GM19025 (cell line): Measurements from ENCODE around the gene VPS25.
"Not testable (repeated sequence)": the region's sequence is repeated elsewhere in the genome, so short reads cannot be mapped to it uniquely, and the experiment has no call there.

Experiments
- ATAC-seq: cut with Tn5 transposase; IDR thresholded peaks from one replicate; pipeline ENCODE4 v1.9.1; 2021; ENCODE audit warnings: mild to moderate bottlenecking, low read depth, moderate library complexity; ENCODE audit not compliant: unreplicated experiment

The VPS25 gene

DNA sequence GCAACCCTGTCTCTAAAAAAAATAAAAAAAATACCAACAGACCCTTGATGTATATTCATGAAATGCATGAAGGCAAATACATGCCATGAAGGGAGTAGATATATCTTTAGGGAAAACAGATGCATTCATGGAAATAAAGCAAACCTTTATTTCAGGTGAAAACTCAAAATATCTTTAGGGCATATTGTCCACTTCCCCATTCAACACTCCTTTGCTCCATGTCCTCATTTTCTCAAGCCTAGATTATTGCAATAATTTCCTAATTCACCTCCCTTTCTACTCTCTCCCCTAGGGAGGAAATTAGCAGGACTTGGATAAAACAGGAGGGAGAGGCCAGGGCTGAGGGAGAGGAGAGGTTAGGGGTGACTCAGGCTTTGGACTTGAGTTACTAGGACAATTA is 5.7 kb upstream of the VPS25 start:
- no peak for ATAC-seq

DNA sequence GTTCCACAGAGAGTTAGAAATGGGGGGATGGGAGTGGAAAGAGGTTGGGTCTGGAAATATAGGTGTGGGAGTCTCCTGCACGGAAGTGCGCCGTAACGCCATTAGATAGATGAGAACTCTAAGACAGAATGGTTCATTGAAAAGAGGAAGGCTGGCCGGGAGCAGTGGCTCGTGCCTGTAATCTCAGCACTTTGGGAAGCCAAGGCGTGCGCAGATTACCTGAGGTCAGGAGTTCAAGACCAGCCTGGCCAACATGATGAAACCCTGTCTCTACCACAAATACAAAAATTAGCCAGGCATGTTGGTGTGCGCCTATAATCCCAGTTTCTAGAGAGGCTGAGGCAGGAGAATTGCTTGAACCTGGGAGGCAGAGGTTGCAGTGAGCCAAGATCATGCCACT is 5.2 kb upstream of the VPS25 start:
- ATAC-seq: not testable (repeated sequence)

DNA sequence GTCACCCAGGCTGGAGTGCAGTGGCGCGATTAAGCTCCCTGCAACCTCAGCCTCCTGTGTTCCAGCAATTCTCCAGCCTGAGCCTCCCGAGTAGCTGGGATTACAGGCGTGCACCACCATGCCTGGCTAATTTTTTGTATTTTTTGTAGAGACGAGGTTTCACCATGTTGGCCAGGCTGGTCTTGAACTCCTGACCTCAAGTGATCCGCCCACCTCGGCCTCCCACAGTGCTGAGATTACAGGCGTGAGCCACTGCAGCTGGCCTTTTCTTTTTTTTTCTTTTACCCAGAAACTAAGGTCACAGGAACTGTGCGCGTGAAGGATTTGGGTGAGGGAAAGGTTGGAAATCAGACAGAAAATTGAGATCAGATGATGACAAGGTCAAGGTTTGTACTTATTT is 3.3 kb upstream of the VPS25 start:
- not testable (repeated sequence) for ATAC-seq

DNA sequence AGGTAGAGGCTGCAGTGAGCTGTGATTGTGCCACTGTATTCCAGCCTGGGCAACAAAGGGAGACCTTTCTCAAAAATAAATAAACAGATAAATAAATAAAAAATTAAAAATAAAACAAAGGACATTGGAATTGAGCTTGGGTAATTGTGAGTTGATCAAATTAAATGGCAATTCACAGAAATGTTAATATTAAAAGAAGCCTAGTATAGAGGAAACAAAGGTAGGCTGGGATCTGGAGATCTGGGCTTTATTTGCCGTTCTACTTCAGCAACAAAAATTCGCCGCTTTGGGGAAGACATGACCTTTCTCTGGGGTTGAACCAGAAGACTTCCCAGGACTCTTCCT is 332 bp upstream of the VPS25 start:
- ATAC-seq: no peak

DNA sequence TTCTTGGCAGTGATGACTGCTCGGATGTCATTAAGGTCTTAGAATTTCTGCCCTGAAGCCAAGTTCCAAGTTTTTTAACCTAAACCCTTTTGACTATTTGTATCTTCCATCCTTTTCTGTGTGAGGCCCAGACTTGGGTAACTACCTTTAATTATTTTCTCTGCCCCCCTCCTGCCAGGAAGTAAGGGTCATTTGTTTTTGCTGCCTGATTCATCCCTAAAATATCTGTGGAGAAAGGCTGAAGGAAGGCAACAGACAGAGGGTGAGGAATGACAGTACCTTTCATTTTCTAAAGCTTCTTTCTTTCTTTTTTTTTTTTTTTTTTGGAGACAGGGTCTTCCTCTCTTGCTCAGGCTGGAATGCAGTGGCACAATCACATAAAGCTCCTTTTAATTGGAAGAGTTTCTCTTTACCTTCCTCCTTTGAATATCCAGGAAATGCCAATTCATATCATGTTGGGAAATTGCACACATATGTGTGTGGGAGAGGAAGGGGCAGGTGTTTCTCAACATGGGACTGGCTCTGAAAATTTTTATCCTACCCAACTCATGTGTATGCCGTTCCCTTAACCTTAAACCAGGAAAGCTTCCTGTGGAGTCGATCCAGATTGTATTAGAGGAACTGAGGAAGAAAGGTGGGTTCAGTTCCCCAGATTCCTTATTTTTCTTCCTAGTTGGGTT is 957 bp downstream of the VPS25 start:
- ATAC-seq: no peak

DNA sequence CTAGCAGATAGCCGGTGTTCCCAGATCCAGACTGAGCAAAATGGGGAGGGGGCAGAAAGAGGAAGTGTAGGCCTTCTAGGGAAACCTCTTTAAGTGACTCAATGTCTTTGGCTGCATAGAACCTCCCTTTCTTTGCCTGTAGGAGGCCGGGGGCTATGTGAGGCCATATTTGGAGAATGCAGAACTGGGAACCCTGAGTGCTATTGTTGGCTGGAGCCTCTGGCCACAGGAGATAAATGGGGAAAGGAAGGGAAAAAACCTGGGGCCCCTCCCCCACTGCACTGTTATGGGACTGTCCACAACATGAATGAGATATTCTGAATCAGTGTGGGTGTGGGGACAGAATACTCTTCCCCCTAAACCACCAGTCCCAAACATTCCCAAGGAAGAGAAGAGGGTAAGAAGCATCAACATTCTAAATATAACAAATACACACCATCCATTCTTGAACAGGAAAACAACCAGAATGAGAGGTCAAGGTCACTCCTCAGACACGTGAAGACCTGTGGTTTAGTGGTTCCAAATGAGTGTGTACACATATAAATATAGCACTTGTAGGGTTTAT is 2.4 kb downstream of the VPS25 start:
- no peak for ATAC-seq

DNA sequence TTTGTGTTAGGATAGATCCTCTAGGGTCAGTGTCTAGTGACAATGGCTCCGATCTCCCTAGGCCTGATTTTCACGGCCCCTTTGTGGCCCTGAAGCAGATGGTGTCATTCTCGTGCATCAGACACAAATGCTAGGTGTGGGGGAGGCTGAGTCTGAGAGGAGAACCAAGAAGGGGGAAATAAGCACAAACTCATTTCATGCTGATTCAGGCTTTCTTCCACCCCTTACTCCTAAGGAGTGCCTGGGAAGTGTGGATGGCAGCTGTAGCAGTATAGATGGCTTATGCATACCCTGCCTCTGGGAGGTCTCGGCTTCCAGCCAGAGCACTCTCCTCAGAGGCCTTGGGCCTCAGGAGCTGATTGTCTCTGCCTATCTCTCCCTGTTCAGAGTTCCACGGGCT is 5.3 kb downstream of the VPS25 start:
- no peak for ATAC-seq

DNA sequence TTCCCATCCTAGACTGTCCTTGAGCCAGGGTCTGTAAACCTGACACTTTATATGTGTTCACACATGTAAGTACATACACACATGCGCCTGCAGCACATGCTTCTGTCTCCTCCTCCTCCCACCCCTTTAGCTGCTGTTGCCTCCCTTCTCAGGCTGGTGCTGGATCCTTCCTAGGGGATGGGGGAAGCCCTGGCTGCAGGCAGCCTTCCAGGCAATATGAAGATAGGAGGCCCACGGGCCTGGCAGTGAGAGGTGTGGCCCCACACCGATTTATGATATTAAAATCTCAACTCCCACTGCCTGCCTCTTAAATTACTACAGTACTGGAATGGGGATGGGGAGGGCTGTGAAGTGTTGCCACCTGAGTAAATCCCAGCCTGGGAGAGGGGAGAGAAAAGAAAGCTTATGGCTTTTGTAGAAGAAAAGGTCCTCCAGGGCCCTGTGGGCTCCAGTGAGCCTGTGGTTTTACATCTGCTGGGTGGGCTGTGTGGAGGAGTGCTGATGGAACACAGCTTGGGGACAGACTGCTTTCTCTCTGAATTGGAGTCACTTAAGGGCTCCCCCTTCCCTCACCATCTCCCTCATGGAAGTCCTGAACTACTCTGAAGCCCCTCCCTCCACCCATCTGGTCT is 6.2 kb downstream of the VPS25 start:
- ATAC-seq: no peak

DNA sequence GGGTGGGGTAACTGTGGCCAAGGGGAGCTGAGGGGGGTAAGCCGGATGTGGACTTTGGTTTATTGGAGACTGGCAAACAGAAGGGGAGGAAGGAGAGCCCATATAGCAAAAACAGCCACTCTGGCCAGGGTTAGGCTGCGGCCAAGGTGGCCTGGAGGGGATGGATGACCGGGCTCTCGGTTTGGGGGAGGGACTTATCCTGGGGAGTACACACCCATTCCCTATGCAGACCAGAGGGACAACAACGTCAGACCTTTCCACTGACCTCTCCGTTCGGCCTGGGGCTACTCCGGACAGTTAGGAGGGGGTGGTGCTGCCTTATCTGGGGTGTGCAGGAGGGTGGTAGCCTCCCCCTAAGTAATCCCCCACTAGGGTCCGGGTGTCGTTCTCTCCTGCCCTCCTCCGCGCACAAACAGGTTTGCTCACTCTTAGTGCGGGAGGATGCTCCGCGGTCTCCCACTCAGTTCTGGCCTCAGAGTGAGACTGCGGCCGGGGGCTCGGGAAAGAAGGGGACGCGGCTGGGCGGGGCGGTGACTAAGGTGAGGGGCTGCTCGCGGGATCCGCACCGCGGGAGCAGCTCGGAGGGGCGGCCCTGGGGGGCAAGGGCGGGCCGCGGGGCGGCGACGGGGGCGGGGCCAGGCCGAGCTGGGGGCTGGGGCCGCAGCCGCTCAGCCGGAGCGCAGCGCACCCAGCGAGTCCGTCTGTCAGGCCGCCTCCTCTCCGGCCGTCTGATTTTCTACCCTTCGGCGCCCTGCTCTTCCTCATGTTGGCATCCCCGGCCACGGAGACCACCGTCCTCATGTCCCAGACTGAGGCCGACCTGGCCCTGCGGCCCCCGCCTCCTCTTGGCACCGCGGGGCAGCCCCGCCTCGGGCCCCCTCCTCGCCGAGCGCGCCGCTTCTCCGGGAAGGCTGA is 6.9 kb downstream of the VPS25 start, which contains the start of gene WNK4:
WNK4 (plus strand) TSS at position 675 of the 915 bp plus-strand sequence; CDS start at position 764, 89 bp downstream.
- no peak for ATAC-seq

DNA sequence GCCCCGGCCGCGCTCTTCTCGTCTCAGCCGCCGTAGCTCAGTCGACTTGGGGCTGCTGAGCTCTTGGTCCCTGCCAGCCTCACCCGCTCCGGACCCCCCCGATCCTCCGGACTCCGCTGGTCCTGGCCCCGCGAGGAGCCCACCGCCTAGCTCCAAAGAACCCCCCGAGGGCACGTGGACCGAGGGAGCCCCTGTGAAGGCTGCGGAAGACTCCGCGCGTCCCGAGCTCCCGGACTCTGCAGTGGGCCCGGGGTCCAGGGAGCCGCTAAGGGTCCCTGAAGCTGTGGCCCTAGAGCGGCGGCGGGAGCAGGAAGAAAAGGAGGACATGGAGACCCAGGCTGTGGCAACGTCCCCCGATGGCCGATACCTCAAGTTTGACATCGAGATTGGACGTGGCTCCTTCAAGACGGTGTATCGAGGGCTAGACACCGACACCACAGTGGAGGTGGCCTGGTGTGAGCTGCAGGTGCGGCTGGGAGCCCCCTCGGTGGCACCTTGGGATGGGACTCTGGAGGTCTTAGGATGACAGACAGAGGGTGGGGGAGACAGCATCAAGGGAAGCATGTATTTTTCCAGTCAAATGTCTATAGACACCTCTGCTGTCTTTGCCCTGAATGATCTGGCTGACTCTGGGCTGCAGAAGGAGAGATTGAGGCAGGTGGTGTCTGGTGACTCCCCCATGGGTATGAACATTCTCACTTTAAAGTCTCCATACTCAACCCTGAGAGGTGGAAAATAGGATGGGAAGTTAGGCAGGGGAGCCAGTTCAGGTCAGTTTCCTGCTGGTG is 7.8 kb downstream of the VPS25 start:
- no peak for ATAC-seq

DNA sequence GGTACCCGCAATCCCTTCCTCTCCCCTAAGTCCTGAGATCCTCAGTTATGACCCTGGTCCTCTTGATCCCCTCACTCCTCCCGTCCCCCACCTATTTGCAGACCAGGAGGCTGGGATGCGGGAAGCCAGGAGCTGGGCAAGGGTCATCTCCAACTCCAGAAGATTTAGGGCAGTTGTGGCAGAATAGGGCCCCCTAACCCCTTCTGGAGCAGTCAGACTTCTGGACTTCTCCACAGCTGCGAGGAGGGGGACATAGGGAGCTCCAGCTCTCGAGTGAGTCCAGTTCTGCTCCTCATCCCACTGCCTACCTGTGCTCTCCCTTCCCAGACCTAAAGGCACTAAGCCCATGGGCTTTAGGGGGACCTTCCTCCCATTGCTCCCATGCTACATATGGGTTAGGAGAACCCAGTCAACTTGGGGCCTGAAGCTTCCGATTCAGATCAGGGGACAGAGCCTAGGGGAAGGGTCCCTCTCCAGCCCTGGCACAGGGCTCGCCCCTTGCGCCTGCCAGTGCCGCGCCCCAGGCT is 8.5 kb downstream of the VPS25 start:
- ATAC-seq: no peak

DNA sequence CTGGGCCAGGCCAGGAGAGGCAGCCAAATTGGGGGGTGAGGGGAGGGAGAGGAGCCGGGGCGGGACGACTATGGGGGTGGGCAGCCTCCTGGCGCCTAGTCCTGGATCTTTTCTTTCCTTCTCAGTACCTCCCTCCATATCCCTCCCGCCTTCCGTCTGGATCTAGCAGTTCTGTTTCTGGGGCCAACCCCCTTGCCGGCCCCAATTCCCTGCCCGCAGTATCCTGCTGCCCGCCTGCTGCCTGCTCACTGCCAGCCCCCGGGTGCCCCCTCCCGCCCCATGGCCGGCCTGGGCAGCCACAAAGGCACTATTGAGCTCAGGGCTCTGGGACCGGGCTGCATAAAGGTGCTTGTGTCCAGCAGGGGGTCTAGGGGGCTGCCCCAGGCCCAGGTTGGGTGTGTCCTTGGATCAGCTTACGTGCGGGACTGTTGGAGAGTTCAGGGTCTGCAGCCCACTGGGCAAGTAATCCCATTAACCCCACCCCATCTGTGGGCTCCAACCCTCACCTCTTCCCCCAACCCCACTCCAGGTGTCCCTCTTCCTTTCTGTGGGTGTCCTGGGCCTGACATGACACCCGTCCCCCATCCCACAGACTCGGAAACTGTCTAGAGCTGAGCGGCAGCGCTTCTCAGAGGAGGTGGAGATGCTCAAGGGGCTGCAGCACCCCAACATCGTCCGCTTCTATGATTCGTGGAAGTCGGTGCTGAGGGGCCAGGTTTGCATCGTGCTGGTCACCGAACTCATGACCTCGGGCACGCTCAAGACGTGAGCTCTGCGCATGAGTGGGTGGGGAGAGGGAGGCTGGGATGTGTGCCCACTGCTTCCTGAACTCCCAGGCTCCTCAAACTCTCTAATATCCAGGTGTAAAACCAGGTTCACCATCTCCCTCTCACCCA is 9.2 kb downstream of the VPS25 start:
- ATAC-seq: no peak

DNA sequence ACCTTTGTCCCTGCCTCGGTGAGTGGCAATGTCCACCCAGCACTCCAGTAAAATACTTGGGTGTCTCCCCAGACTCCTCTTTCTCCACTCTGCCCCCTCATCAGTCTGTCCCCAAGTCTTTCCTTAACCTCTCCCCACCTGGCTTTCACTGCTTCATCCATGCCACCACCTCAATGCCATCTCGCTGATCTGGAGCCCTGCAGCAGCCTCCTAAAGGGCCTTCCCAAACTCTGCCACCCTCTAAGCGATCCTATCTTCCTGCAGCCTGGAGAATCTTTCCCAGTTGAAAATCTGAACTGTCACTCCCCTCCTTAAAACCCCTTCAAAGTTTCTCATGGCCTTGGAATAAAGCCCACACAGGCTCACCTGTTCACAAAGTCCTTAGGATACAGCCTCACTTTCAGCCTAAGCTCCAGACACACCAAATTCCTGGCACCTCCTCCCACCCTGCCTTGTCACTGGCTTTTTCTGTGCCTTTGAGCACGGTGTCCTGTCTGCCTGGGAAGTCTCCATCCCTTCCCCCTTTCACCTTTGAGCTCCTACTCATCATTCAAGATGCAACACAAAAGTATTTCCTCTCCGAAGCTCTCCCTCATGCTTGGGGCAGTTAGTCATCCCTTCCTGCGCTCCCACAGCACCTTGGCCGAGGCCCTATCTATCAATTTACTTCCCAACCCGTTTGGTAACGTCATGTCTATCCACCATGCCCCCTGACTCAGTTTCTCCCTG is 10.0 kb downstream of the VPS25 start:
- ATAC-seq: no peak

DNA sequence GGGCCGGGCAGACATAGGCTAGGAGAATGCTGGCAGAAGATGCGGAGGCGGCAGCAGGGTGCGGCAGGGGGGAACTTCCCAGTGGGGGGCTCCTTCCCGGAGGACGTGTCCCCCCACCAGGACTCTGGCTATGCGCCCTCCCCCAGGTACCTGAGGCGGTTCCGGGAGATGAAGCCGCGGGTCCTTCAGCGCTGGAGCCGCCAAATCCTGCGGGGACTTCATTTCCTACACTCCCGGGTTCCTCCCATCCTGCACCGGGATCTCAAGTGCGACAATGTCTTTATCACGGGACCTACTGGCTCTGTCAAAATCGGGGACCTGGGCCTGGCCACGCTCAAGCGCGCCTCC is 10.5 kb downstream of the VPS25 start:
- ATAC-seq: no peak

DNA sequence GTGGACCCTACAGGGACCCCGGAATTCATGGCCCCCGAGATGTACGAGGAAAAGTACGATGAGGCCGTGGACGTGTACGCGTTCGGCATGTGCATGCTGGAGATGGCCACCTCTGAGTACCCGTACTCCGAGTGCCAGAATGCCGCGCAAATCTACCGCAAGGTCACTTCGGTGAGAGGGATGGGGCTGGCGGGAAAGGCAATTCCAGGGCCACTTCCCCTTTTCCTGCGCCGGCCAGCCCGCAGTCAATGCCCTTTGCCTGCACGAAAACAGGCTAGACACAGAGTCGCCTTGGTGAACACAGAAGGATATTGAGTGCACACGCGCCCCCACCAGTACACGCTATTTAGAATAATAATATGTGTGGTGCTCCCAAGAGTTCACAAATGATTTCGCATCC is 11.2 kb downstream of the VPS25 start:
- ATAC-seq: no peak

DNA sequence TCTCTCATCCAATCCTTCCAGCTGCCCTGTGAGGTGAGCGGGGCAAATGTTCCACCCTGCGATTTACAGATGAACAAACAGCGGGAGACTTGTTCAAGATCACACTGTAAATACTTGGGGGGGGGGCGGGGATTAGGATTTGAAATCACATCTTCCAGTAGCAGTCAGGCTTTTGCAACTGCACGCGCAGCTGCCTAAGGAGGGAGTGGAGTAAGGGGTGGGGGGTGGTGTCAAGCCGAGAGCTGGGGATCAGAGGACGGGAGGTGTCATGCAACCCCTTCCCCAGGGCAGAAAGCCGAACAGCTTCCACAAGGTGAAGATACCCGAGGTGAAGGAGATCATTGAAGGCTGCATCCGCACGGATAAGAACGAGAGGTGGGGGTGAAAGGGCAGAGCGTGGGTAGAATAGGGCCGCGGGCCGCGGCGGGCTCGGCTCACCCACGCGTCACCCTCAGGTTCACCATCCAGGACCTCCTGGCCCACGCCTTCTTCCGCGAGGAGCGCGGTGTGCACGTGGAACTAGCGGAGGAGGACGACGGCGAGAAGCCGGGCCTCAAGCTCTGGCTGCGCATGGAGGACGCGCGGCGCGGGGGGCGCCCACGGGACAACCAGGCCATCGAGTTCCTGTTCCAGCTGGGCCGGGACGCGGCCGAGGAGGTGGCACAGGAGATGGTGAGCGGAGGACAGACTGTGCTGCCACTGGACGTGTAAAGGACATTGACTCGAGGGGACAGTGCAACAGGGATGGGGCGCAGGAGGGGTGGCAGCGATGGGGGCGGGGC is 11.8 kb downstream of the VPS25 start:
- ATAC-seq: no peak

DNA sequence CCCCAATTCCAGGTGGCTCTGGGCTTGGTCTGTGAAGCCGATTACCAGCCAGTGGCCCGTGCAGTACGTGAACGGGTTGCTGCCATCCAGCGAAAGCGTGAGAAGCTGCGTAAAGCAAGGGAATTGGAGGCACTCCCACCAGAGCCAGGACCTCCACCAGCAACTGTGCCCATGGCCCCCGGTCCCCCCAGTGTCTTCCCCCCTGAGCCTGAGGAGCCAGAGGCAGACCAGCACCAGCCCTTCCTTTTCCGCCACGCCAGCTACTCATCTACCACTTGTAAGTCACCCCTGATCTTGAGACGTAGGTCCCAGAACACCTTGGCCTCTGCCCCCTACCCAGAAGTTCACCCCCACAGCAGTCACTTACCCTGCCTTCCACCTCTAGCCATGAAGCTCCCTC is 14.0 kb downstream of the VPS25 start:
- ATAC-seq: no peak

DNA sequence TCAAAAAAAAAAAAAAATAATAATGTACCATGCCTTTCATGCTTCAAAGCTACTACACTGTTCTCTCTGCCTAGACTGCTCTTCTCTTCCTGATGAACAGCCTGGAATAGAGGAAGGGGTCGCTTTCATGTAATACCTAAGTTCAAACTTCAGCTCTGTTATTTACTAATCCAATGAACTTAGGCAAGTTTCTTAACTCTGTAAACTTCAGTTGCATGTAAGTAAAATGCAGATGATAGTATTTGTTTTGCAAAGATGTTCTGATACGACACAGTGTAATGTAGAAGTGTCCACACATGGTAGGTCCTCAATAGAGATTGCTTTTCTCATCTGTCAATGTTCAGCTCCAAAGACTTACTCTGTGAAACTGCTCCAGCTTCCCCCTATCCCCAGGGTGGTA is 18.7 kb downstream of the VPS25 start:
- ATAC-seq: no peak
